CD14-positive monocyte (primary cell): ENCODE data around the gene ZNF487. TPM values are rescaled to one million over a fixed set of nuclear protein-coding genes. Genes with fewer than 3 reads are reported as not detected.
A peak's percentile ranks its signal among the peaks of the same experiment; 100 is the strongest.
"Not testable (repeated sequence)": the region's sequence is repeated elsewhere in the genome, so short reads cannot be mapped to it uniquely, and the experiment has no call there.

ENCODE experiments used
- DNase-seq, 3 donors: peaks; one replicate each; pipeline ENCODE4 v3.0.0-alpha.2; 2011 to 2022
- H2AFZ ChIP-seq: 2 replicates; pipeline ENCODE4 v1.6.0; 2012; ENCODE audit warnings: mild to moderate bottlenecking, low read depth, low read length, inconsistent platforms; ENCODE audit not compliant: insufficient read depth, poor library complexity, severe bottlenecking
- H3K27ac ChIP-seq, 2 donors: 1 replicate in 1 of 2; 2 replicates in 1 of 2; pipeline ENCODE4 v1.5.1; 2012 to 2013; ENCODE audit warnings: low read length in 2 of 2, control low read depth in 1 of 2, inconsistent platforms in 1 of 2, low read depth in 1 of 2, mild to moderate bottlenecking in 1 of 2
- H3K27me3 ChIP-seq, 2 donors: one replicate each; pipeline versions ENCODE4 v1.6.0 to v1.6.1; 2011 to 2013; ENCODE audit warnings: low read length in 2 of 2; ENCODE audit not compliant: control insufficient read depth in 2 of 2, insufficient read depth in 2 of 2
- H3K36me3 ChIP-seq, 2 donors: replicated peaks in 1 of 2; 1 replicate in 1 of 2; 2 replicates in 1 of 2; pipeline versions ENCODE4 v1.5.1 to v1.6.1; 2012 to 2013; ENCODE audit warnings: low read length in 2 of 2, control low read depth in 1 of 2, inconsistent platforms in 1 of 2, mild to moderate bottlenecking in 1 of 2; ENCODE audit not compliant: insufficient read depth in 2 of 2, control insufficient read depth in 1 of 2
- H3K4me1 ChIP-seq, 2 donors: 1 replicate in 1 of 2; 2 replicates in 1 of 2; pipeline versions ENCODE4 v1.5.1 to v1.6.1; 2012 to 2013; ENCODE audit warnings: low read length in 2 of 2, control low read depth in 1 of 2, inconsistent platforms in 1 of 2, mild to moderate bottlenecking in 1 of 2, moderate library complexity in 1 of 2; ENCODE audit not compliant: insufficient read depth in 2 of 2, control insufficient read depth in 1 of 2
- H3K4me2 ChIP-seq: replicated peaks from 2 replicates; pipeline ENCODE3; 2012; ENCODE audit warnings: low read length, moderate library complexity, mild to moderate bottlenecking; ENCODE audit not compliant: poor library complexity, severe bottlenecking; ENCODE audit errors: extremely low read depth
- H3K4me3 ChIP-seq, 3 experiments: fragments of 200-600 bp in 1 of 3; sonication (generic) in 1 of 3; replicated peaks in 1 of 3; 1 replicate in 2 of 3; 2 replicates in 1 of 3; pipeline ENCODE4 v1.5.1; 2011 to 2013; ENCODE audit warnings: low read length in 3 of 3, mild to moderate bottlenecking in 3 of 3, control low read depth in 2 of 3, low read depth in 2 of 3, inconsistent platforms in 1 of 3, moderate library complexity in 1 of 3
- H3K79me2 ChIP-seq: 2 replicates; pipeline ENCODE4 v1.6.0; 2012; ENCODE audit warnings: mild to moderate bottlenecking, control low read depth, inconsistent platforms, low read length, moderate library complexity; ENCODE audit not compliant: insufficient read depth
- H3K9ac ChIP-seq: 2 replicates; pipeline ENCODE4 v1.6.0; 2017; ENCODE audit warnings: low read length, mild to moderate bottlenecking; ENCODE audit not compliant: insufficient read depth, poor library complexity, severe bottlenecking
- H3K9me3 ChIP-seq, 2 donors: replicated peaks in 1 of 2; 1 replicate in 1 of 2; 2 replicates in 1 of 2; pipeline versions ENCODE4 v1.5.1 to v1.6.1; 2012 to 2013; ENCODE audit warnings: low read length in 2 of 2, control low read depth in 1 of 2; ENCODE audit not compliant: control insufficient read depth in 1 of 2, insufficient read depth in 1 of 2
- H4K20me1 ChIP-seq: 2 replicates; pipeline ENCODE4 v1.6.0; 2012; ENCODE audit warnings: mild to moderate bottlenecking, low read length, control low read depth, moderate library complexity; ENCODE audit not compliant: insufficient read depth
- H3K27ac Mint-ChIP-seq, 7 donors: one replicate each; pipeline ENCODE4 v1.8.0; 2020; ENCODE audit warnings: mild to moderate bottlenecking in 7 of 7, mixed read lengths in 7 of 7, moderate library complexity in 6 of 7, inconsistent platforms in 2 of 7
- H3K27me3 Mint-ChIP-seq, 3 donors: one replicate each; pipeline ENCODE4 v1.8.0; 2021 to 2022; ENCODE audit warnings: low read depth in 3 of 3, mild to moderate bottlenecking in 3 of 3, mixed read lengths in 3 of 3, moderate library complexity in 3 of 3, inconsistent platforms in 1 of 3
- H3K36me3 Mint-ChIP-seq, 2 donors: one replicate each; pipeline ENCODE4 v1.8.0; 2020; ENCODE audit warnings: mixed read lengths in 2 of 2, inconsistent platforms in 1 of 2, mild to moderate bottlenecking in 1 of 2
- H3K4me1 Mint-ChIP-seq: one replicate; pipeline ENCODE4 v1.8.0; 2020; ENCODE audit warnings: mild to moderate bottlenecking, mixed read lengths
- H3K4me3 Mint-ChIP-seq, 2 donors: one replicate each; pipeline ENCODE4 v1.8.0; 2020; ENCODE audit warnings: mild to moderate bottlenecking in 2 of 2, mixed read lengths in 2 of 2, moderate library complexity in 1 of 2
- H3K9me3 Mint-ChIP-seq, 7 donors: one replicate each; pipeline ENCODE4 v1.8.0; 2020 to 2022; ENCODE audit warnings: mixed read lengths in 7 of 7, mild to moderate bottlenecking in 6 of 7, moderate library complexity in 6 of 7, inconsistent platforms in 2 of 7
- WGBS: methylation state at CpG from one replicate; pipeline ENCODE4 v1.1.5; 2013; ENCODE audit warnings: missing lambda C conversion rate; ENCODE audit not compliant: insufficient coverage; 5-methylcytosine and 5-hydroxymethylcytosine counted together
- intact Hi-C, 2 donors: fragments of 100-400 bp; cut with micrococcal nuclease; formaldehyde crosslinking; loops; one replicate each; pipeline versions ENCODE4 v1.15.0 to v1.15.1; 2023
- polyA plus RNA-seq, 3 donors: library from polyadenylated mRNA; depleted of rRNA in 1 of 3; unstranded in 2 of 3; stranded (reverse) in 1 of 3; fragments of 300-500 nt in 2 of 3; fragments of >200 nt in 1 of 3; fragmentation: Illumina TruSeq in 2 of 3; gene quantifications; 1 replicate in 2 of 3; 2 replicates in 1 of 3; pipeline ENCODE4 v1.2.3, GENCODE V29; 2012 to 2021
- TF ChIP-seq, protein P1 (sequence below): fragments of 200-600 bp; IDR thresholded peaks from one replicate; pipeline ENCODE4 v1.8.0; 2022; ENCODE audit warnings: antibody characterized with exemption, mild to moderate bottlenecking

The ZNF487 gene
- polyA plus RNA-seq, 3 donors = 8.6 to 19.7 (median 15.6) TPM

- peaks cover 29 to 31% of the 10 kb centered on the region in 2 donors for H3K4me1 ChIP-seq
- no peak overlapping the region for H3K4me3 Mint-ChIP-seq
- H3K79me2 ChIP-seq = peaks cover 97% of the 10 kb centered on the region
- TF ChIP-seq, protein P1, sequence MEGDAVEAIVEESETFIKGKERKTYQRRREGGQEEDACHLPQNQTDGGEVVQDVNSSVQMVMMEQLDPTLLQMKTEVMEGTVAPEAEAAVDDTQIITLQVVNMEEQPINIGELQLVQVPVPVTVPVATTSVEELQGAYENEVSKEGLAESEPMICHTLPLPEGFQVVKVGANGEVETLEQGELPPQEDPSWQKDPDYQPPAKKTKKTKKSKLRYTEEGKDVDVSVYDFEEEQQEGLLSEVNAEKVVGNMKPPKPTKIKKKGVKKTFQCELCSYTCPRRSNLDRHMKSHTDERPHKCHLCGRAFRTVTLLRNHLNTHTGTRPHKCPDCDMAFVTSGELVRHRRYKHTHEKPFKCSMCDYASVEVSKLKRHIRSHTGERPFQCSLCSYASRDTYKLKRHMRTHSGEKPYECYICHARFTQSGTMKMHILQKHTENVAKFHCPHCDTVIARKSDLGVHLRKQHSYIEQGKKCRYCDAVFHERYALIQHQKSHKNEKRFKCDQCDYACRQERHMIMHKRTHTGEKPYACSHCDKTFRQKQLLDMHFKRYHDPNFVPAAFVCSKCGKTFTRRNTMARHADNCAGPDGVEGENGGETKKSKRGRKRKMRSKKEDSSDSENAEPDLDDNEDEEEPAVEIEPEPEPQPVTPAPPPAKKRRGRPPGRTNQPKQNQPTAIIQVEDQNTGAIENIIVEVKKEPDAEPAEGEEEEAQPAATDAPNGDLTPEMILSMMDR = no peak
- no peaks in the 10 kb centered on the region for H3K9me3 ChIP-seq
- no peak overlapping the region for H3K9ac ChIP-seq
- 98% methylated on average over 4 of the region's 6 CpGs for WGBS
- peaks cover 100% of the 10 kb centered on the region for H4K20me1 ChIP-seq
- H3K27me3 Mint-ChIP-seq = peaks cover 0 to 3% (median 0%) of the 10 kb centered on the region in 3 donors
- peaks cover 0 to 2% (median 0%) of the 10 kb centered on the region in 7 donors for H3K9me3 Mint-ChIP-seq
- no peak overlapping the region for H2AFZ ChIP-seq
- H3K36me3 Mint-ChIP-seq = peaks cover 82 to 94% of the 10 kb centered on the region in 2 donors
- peaks cover 76 to 91% of the 10 kb centered on the region in 2 donors for H3K36me3 ChIP-seq
- H3K27ac Mint-ChIP-seq = peak overlapping the region; percentile 42 to 96 (median 80)
- H3K4me3 ChIP-seq = no peak overlapping the region
- DNase-seq = no peak
- H3K27ac ChIP-seq = peak overlapping the region in 1 of 2 donors; percentile 57
- no peaks in the 10 kb centered on the region for H3K27me3 ChIP-seq
- peaks cover 33% of the 10 kb centered on the region for H3K4me1 Mint-ChIP-seq
- intact Hi-C loops = no loop called here
- H3K4me2 ChIP-seq = no peak overlapping the region
Observed at GRCh38 chr10:43391496-43391895, 45.4 kb upstream of the ZNF487 start.

DNA sequence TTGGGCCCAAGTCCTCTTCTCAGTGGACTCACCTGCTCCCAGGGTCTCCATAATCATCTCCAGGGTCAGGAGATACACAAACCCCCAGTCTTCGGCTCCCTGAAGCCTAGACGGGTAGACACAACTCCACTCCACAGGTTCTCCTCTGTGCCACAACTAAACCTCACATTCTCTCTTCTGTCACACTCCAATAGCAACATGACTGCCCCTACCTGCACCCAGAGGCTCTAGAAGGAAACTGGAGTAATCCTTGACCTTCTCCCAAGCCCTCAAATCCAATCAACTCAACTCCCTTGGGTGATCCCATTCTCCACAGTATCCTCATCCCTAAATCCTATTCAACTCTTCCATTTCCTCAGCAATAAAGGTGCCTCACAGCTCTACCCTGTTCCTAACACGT lies 44.2 kb upstream of the ZNF487 start:
- H3K79me2 ChIP-seq = peaks cover 100% of the 10 kb centered on the region
- no peaks in the 10 kb centered on the region for H3K9me3 ChIP-seq
- peaks cover 90% of the 10 kb centered on the region for H4K20me1 ChIP-seq
- no peak for DNase-seq
- peak overlapping the region in 1 of 2 donors; percentile 62 for H3K27ac ChIP-seq
- H3K4me3 ChIP-seq = no peak overlapping the region
- Mint-ChIP-seq H3K27ac (peak overlapping the region; percentile 80 to 96 (median 91)), H3K36me3 (peaks cover 70 to 82% of the 10 kb centered on the region in 2 donors), H3K4me1 (peaks cover 38% of the 10 kb centered on the region), H3K9me3 (peaks cover 0 to 2% (median 0%) of the 10 kb centered on the region in 7 donors), H3K4me3 (no peak overlapping the region), H3K27me3 (peaks cover 0 to 3% (median 0%) of the 10 kb centered on the region in 3 donors)
- no peak overlapping the region for H3K9ac ChIP-seq
- WGBS = 96% methylated on average over 2 of the region's 3 CpGs
- H3K4me2 ChIP-seq = no peak overlapping the region
- no peak overlapping the region for H2AFZ ChIP-seq
- TF ChIP-seq, protein P1 = no peak
- no peaks in the 10 kb centered on the region for H3K27me3 ChIP-seq
- peaks cover 64 to 78% of the 10 kb centered on the region in 2 donors for H3K36me3 ChIP-seq
- peaks cover 31 to 39% of the 10 kb centered on the region in 2 donors for H3K4me1 ChIP-seq
- intact Hi-C loops = no loop called here

- peaks cover 65 to 78% of the 10 kb centered on the region in 2 donors for H3K36me3 Mint-ChIP-seq
- H2AFZ ChIP-seq, H3K4me3 Mint-ChIP-seq, intact Hi-C loops, DNase-seq, H3K4me2 ChIP-seq, H3K27me3 Mint-ChIP-seq, H3K27me3 ChIP-seq, H3K9me3 ChIP-seq, H3K4me3 ChIP-seq, H3K9ac ChIP-seq, H3K9me3 Mint-ChIP-seq: not testable (repeated sequence)
- peaks cover 90% of the 10 kb centered on the region for H4K20me1 ChIP-seq
- 100% methylated on average over 4 of the region's 11 CpGs for whole genome bisulfite sequencing
- H3K36me3 ChIP-seq = peaks cover 60 to 74% of the 10 kb centered on the region in 2 donors
- H3K27ac ChIP-seq = peak overlapping the region in 1 of 2 donors; percentile 99
- H3K4me1 Mint-ChIP-seq = peaks cover 43% of the 10 kb centered on the region
- peaks cover 100% of the 10 kb centered on the region for H3K79me2 ChIP-seq
- peaks cover 35 to 44% of the 10 kb centered on the region in 2 donors for H3K4me1 ChIP-seq
- H3K27ac Mint-ChIP-seq = peak overlapping the region; percentile 87 to 96 (median 94)
Observed at GRCh38 chr10:43393186-43393585, 43.7 kb upstream of the ZNF487 start.
